Omental fat pad (tissue), 4 donors: Measurements from ENCODE around the gene HACD2. TPM values are rescaled to one million over a fixed set of nuclear protein-coding genes. Genes with fewer than 3 reads are reported as not detected.

Source experiments
- ATAC-seq: fragments of 150-250 bp; one replicate; pipeline ENCODE4 v1.9.1; 2016; ENCODE audit warnings: mild to moderate bottlenecking, moderate library complexity; ENCODE audit not compliant: low FRiP score
- DNase-seq: peaks from one replicate; pipeline ENCODE4 v3.0.0-alpha.2; 2019; ENCODE audit warnings: low spot score
- CTCF ChIP-seq, 3 donors: fragments of 450-650 bp; IDR thresholded peaks; one replicate each; pipeline ENCODE4 v1.5.1; 2016 to 2017; ENCODE audit warnings: antibody characterized with exemption in 3 of 3, mild to moderate bottlenecking in 3 of 3, moderate library complexity in 2 of 3
- total RNA-seq, 4 donors: library from RNA; depleted of rRNA; stranded (reverse); fragments of >200 nt; gene quantifications; one replicate each; pipeline ENCODE4 v1.1.0, GENCODE V29; 2016

The HACD2 gene
- total RNA-seq, 4 donors from 2014 or later: 31.7 to 44.9 (median 34.0) TPM

GRCh38 chr3:123446610-123447109, 138.2 kb downstream of the HACD2 start:
- TF ChIP-seq CTCF (IDR thresholded peaks at IDR 0.05): no peak

GRCh38 chr3:123446210-123446609, 138.6 kb downstream of the HACD2 start:
- no peak for ATAC-seq
- TF ChIP-seq CTCF (IDR thresholded peaks at IDR 0.05): no peak
- no peak for DNase-seq

More at GRCh38 chr3:123446610-123447109, 138.2 kb downstream of the HACD2 start:
- DNase-seq: no peak
- ATAC-seq: no peak

GRCh38 chr3:123445702-123446101, 139.2 kb downstream of the HACD2 start:
- TF ChIP-seq CTCF (IDR thresholded peaks at IDR 0.05): no peak
- DNase-seq (no peak), ATAC-seq (no peak)

DNA sequence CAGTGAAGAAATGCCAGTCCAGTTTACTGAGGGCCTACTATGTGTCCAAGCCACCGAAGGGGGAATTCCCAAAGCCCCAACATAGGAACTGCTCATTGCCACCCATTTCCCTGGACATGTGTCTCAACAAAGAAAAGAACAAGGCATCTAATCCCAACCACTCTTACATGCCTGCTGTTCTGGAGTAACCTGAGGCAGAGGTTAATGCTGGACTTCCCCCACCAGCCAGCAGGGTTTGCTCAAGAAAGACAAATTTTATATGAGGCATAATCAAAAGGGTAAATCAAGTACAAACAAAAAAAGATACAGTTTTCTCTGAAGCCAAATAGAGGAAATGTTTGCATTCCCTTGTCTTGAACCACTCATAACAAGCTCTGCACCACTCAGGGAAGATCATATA, 140.1 kb downstream of the HACD2 start:
- no peak for ATAC-seq
- TF ChIP-seq CTCF (IDR thresholded peaks at IDR 0.05): no peak

DNA sequence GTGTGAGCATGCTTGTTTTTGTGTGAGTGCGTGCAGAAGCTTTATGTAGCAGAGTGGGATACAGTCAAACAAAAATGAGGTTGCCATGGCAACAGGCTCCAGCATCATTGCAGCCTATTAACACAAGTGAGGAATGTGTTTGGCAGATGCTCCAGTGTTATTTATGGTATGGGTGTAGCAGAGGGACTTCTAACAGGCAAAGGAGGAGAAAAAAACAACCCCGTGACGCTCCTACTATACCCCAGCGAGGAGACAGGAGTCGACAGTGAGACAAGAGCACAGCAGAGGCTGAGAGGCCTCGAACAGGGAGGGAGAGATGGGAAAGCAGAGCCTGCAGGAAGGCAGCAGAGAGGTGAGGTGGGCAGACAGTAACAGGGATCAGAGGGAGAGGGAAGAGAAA, 140.8 kb downstream of the HACD2 start:
- ATAC-seq (no peak), DNase-seq (no peak)
- no peak for TF ChIP-seq CTCF (IDR thresholded peaks at IDR 0.05)

More for the DNA sequence above, 140.1 kb downstream of the HACD2 start:
- DNase-seq: no peak

DNA sequence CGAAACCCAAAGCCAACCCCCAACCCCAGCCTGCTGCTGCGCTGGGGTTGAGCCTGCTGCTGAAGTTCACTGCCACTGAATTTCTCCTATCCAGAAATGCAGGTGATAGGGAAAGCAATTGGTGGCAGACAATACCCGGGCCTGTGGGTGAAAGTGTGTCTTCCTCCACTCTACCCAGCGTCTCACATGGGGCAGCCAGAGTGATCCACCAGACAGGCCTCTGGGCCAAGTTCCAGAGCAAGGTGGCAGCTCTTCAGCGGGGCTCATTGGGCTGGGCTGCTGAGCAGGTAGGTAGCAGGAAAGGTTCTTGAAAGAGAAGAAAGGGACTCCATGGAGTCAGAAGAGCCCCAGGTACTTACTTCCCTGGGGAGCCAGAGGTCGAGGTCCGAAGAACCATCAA, 141.9 kb downstream of the HACD2 start:
- TF ChIP-seq CTCF (IDR thresholded peaks at IDR 0.05): no peak
- no peak for ATAC-seq

DNA sequence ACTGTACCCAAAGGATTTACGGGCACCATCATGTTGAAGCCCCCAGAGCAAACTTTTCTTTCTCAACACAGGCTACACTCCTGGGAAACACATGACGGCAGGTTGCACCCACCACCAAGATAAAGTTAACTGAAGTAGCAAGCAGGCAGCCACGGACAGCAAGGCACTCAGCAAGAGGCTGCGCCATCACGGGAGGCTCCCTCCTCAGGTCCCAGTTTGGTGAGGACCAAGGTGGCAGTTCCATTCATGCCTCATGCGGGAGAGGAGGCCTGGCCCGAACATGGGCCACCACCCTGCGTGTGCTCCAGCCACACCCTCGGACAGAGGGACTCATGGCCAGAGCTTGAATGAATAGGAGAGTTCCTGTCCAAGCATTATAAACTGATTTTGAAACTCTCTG, 142.7 kb downstream of the HACD2 start:
- TF ChIP-seq CTCF (IDR thresholded peaks at IDR 0.05): no peak
- ATAC-seq (no peak), DNase-seq (no peak)

More for the DNA sequence above, 141.9 kb downstream of the HACD2 start:
- no peak for DNase-seq
